Rectal smooth muscle tissue (tissue), 1 donor: ENCODE measurements around the gene ELMO3.
A peak's percentile ranks its signal among the peaks of the same experiment; 100 is the strongest.

Experiments
- H3K27ac ChIP-seq: one replicate; pipeline ENCODE4 v1.7.0; 2013; ENCODE audit warnings: low read depth, low read length, inconsistent platforms
- H3K27me3 ChIP-seq: one replicate; pipeline ENCODE4 v1.7.0; 2013; ENCODE audit warnings: low read length; ENCODE audit not compliant: control insufficient read depth, insufficient read depth
- H3K36me3 ChIP-seq: one replicate; pipeline ENCODE4 v1.7.0; 2013; ENCODE audit warnings: low read length; ENCODE audit not compliant: control insufficient read depth, insufficient read depth
- H3K4me1 ChIP-seq: one replicate; pipeline ENCODE4 v1.7.0; 2013; ENCODE audit warnings: low read length; ENCODE audit not compliant: control insufficient read depth, insufficient read depth
- H3K4me3 ChIP-seq: one replicate; pipeline ENCODE4 v1.7.0; 2013; ENCODE audit warnings: low read length
- H3K9ac ChIP-seq: one replicate; pipeline ENCODE4 v1.7.0; 2013; ENCODE audit warnings: low read length

ELMO3 gene

DNA sequence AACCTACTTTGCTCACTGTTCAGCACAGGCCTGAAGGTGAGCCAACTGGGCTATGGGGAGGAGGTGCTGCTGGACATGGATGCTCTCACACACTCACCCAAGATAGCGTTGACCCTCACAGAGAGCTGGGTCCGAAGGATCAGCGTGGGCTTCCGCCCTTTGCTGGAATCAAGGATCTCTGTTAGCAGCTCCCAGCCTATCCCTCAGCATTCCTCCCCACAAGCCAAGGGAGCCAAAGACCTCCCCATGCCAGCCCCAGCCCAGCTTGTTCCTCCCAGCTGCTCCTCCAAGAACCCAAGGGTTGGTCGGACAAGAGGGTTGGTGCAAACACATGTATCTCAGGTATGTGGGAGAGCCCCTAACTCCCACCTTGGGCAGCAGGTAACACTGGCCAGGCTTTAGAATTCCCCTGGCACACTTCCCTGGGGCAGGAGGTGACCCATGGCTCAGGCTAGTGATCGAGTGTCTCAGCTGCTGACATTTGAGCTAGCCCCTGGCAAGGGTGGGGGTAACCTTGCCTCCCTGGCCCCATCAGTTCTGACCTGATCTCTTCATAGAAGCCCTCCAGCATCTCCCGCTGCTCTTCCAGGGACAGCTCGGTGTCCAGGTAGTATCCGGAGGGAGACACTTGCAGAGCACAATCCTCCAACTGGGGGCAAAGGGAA is 40.0 kb downstream of the ELMO3 start:
- no peak overlapping the region for H3K9ac ChIP-seq
- no peak overlapping the region for H3K27ac ChIP-seq
- no peak overlapping the region for H3K4me3 ChIP-seq
- H3K27me3 ChIP-seq: no peaks in the 10 kb centered on the region
- H3K4me1 ChIP-seq: no peaks in the 10 kb centered on the region
- peaks cover 27% of the 10 kb centered on the region for H3K36me3 ChIP-seq

DNA sequence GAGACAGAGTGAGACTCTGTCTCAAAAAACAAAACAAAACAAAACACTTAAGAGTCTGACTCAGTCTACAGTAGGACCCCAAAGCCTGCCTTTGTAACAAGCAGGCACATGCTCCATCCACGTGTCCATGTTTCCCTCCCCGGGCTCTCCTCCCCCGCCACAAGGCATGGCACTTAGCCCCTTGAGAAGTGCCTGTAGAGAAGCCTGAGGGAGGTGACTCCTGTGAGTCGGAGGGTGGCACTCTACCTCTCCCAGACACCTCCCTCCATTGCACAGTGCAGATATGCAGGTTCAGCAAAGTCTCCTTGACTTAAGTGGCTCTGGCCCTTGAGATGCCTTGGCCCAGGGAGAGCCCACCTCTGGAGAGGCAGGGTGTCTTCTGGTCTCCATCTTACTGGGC is 41.6 kb downstream of the ELMO3 start:
- Histone ChIP-seq H3K27me3 (no peaks in the 10 kb centered on the region), H3K36me3 (peaks cover 20% of the 10 kb centered on the region), H3K4me1 (no peaks in the 10 kb centered on the region), H3K27ac (no peak overlapping the region), H3K9ac (no peak overlapping the region), H3K4me3 (no peak overlapping the region)

DNA sequence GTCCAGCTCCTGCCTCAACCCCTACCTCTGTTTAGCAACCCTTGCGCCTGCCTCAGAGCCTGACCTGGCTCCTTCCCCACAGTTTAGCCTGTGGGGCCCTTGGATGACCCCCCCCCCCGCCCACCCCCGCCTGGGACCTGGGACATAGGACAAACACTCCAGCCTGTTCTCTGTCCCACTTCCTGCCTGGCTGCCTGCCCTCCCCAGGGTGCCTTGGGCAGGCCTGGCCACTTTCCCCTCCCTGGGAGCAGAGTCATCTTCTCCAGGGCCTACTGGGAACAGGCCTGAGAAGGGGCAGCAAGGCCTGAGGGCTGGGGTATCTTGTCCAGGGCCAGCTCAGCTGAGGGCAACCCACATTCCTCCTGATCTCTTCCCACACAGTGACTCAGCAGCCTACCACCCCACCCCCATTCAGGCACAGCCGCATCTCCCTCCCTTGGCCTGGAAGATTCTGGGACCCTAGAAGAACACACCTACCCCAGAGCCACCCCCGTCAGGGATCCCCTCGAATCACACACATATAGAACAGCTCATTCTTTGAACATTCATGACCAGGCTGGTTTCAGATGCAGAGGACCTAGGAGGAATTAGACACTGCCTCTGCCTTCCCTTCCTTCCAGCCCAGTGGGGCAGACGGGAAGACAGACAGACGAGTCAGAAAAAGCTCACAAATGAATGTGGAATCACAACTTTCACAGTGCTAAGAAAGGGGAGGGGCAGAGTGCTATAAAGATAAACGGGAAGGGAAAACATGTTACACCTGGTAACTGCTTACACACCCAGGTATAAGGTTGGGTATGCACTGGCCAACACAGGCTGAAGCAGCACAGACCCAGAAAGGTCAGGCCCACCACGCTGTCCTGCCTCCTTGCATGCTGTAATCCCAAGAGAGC is 42.3 kb downstream of the ELMO3 start:
- Histone ChIP-seq H3K9ac (no peak overlapping the region), H3K27ac (no peak overlapping the region), H3K36me3 (peaks cover 12% of the 10 kb centered on the region)

DNA sequence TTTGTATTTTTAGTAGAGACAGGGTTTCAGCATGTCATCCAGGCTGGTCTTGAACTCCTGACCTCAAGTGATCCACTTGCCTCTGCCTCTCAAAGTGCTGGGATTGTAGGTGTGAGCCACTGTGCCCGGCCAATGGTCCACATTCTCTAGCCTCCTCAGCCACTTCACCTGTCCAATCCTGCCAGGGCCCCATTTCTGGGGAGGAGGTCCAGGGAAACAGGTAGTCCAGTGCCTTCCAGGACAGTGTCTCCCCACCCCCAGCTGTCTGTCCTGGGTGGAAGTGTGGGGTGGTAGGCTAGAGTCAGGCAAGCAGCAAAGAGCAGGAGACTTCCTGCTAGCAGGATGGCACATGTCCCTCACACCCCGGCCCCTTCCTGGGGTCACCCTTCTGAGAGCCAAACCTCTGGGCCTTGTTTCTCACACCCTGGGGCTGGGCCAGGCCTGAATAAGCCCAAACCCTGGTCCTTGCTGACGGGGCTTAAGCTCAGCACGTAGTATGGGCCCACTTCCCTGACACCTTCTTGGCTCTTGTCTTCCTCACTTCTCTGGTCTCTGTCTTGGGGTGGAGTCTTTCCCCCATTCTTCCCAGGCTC is 43.3 kb downstream of the ELMO3 start:
- no peak overlapping the region for H3K9ac ChIP-seq
- H3K4me3 ChIP-seq: no peak overlapping the region
- peaks cover 7% of the 10 kb centered on the region for H3K36me3 ChIP-seq
- H3K4me1 ChIP-seq: no peaks in the 10 kb centered on the region
- no peaks in the 10 kb centered on the region for H3K27me3 ChIP-seq
- H3K27ac ChIP-seq: no peak overlapping the region

More for the DNA sequence above, 42.3 kb downstream of the ELMO3 start:
- Histone ChIP-seq H3K4me1 (no peaks in the 10 kb centered on the region), H3K4me3 (no peak overlapping the region), H3K27me3 (no peaks in the 10 kb centered on the region)

DNA sequence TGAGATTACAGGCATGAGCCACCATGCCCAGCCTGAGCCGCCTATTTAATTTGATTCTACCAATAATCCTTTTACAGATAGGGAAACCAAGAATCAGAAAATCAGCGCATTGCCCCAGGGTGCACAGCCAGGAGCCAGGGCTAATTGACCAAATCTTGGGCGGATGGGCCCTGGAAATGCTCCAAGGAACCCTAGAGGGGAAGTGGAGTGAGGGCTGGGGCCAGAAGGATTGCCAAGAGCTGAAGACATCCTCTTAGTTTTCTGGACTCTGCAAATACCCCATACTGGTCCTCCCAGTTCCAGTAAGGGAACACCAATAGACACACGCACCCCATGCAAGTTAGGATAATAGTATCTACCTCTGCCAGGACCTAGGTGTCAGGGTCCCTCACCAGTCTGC is 44.5 kb downstream of the ELMO3 start:
- peaks cover 6% of the 10 kb centered on the region for H3K4me1 ChIP-seq
- H3K27ac ChIP-seq: no peak overlapping the region
- no peak overlapping the region for H3K4me3 ChIP-seq
- H3K9ac ChIP-seq: no peak overlapping the region
- no peaks in the 10 kb centered on the region for H3K27me3 ChIP-seq
- H3K36me3 ChIP-seq: peaks cover 7% of the 10 kb centered on the region

DNA sequence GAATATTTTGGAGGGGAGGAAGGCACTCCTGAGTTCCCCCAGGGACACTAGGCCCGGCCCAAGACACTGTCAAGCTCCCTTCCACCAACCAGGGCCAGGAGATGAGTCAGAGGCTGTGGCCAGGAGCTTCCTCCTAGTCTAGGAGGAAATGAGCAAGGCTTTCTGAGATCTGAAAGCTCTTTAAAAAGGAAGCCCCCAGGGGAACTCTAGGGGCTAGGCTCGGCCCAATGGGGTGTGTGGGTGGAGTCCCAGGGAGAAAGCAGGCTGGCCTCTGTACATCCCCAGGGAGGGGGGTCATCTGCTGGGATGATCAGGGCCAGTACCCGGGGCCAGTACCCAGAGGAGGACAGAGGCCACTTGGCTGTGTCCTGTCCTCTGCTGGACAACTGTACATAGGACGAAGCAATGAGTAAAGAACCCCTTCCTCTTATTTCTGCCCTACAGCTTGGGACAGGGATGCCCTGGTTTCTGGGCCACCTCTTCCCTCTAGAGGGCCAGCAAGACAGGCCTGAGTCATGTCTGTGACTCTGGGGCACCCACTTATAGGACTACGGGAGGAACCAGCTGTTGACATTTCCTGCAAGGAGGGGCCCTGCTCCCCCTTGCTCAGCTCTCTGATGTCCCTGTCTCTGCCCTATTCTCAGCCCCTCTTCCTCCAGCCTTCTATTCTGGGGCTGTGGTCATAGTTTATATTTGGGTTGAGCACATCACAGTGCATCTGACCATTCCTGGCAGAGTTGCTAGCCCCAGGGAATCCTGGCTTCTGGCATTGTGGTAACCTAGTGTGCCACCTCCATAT is 45.7 kb downstream of the ELMO3 start:
- Histone ChIP-seq H3K9ac (no peak overlapping the region), H3K4me3 (no peak overlapping the region), H3K36me3 (peaks cover 2% of the 10 kb centered on the region), H3K27me3 (peaks cover 6% of the 10 kb centered on the region), H3K27ac (peak overlapping the region; percentile 17), H3K4me1 (peaks cover 9% of the 10 kb centered on the region)

DNA sequence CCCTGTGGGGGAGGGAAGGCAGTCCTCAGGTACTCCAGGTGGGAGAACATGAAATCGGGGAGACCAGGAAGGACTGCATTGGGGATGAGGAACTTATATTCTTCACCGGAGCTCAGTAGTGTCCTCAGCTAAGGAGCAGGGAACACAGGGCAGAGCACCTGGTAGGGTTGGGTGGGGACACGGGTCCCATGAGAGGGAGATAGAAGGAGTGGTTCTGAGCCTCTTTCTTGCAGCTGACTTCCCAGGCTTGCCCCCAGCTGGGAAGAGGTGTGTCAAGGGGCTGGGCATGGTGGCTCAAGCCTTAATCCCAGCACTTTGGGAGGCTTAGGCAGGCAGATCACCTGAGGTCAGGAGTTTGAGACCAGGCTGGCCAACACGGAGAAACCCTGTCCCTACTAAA is 46.3 kb downstream of the ELMO3 start:
- Histone ChIP-seq H3K27me3 (peaks cover 11% of the 10 kb centered on the region), H3K9ac (no peak overlapping the region), H3K4me3 (peak overlapping the region; percentile 25), H3K36me3 (no peaks in the 10 kb centered on the region), H3K27ac (no peak overlapping the region), H3K4me1 (peaks cover 9% of the 10 kb centered on the region)

DNA sequence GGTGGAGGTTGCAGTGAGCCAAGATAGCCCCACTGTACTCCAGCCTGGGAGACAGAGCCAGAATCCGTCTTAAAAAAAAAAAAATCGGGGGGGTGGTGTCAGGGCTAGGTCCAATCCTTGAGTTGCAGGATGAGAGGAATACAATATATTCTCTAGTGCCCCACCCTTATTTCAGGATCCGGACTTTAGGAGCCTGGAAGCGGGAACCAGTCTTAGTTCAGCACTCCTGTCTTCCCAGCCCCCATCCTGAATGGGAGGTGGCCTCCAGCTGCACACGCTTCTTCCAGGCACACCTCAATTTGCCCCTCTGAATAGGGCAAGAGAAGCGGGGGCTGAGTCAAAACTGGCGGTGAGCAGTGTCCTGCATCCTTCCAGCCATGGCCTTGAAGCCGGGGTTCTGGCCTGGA is 46.7 kb downstream of the ELMO3 start:
- no peak overlapping the region for H3K9ac ChIP-seq
- peak overlapping the region; percentile 85 for H3K4me3 ChIP-seq
- H3K27me3 ChIP-seq: peaks cover 14% of the 10 kb centered on the region
- H3K27ac ChIP-seq: peak overlapping the region; percentile 57
- H3K36me3 ChIP-seq: no peaks in the 10 kb centered on the region
- peaks cover 9% of the 10 kb centered on the region for H3K4me1 ChIP-seq

DNA sequence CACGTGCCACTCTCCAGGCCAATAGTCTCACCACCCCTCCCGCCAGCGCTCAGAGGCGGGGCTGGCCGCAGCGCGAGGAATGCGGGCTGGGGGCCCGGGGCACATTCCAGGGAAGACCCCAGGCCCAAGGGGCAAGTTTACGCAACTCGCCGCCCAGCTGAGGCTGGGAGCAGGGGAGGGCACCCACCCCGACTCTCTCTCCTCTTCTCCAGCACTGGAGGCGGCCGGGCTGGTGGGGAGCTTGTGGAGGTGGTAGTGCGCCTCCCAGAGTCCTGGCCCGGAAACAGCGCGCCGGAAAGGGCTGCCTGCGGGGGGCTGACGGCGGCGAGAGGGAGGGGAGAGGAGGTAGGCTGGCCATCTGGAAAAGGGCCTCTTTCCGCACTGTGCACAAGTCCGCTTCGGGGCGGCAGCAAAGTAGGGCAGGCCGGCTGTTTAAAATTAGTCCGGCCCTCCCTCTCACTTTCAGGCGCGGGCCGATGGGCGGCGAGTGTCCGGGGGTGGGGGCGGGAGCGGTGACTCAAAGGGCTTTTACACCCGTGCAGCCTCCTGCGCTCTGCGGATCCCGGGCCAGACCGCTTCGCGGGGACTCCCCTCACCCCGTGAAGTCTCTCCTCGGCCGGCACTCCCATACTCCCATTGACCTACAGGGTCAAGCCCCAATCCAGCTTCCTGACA is 47.3 kb downstream of the ELMO3 start:
- H3K4me1 ChIP-seq: peaks cover 9% of the 10 kb centered on the region
- H3K27me3 ChIP-seq: peaks cover 14% of the 10 kb centered on the region
- H3K4me3 ChIP-seq: peak overlapping the region; percentile 85
- peak overlapping the region; percentile 37 for H3K9ac ChIP-seq
- H3K27ac ChIP-seq: peak overlapping the region; percentile 57
- H3K36me3 ChIP-seq: no peaks in the 10 kb centered on the region

DNA sequence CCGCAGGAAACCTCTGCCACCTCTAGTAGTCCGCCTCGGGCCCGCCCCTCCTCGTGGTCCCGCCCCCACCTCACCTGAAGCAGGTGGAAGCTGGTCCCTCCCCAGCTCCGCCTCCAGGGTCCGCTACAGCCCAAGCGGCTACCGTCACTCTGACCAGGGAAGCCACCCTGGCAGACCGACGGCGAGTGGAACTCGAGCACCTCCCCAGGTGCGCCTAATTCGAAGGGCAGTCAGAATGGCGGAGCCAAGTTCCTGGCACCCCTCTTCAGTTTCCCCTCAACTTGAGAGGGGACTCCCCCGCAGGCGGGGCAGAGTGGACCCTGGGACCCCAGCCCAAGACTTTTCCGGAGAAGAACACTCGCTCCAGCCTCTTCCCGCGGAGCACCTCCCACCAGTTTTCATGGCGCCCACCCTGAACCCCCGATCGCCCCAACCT is 47.8 kb downstream of the ELMO3 start:
- H3K27ac ChIP-seq: peak overlapping the region; percentile 57
- peak overlapping the region; percentile 73 for H3K9ac ChIP-seq
- peak overlapping the region; percentile 85 for H3K4me3 ChIP-seq
- no peaks in the 10 kb centered on the region for H3K36me3 ChIP-seq
- peaks cover 9% of the 10 kb centered on the region for H3K4me1 ChIP-seq
- H3K27me3 ChIP-seq: peaks cover 14% of the 10 kb centered on the region

DNA sequence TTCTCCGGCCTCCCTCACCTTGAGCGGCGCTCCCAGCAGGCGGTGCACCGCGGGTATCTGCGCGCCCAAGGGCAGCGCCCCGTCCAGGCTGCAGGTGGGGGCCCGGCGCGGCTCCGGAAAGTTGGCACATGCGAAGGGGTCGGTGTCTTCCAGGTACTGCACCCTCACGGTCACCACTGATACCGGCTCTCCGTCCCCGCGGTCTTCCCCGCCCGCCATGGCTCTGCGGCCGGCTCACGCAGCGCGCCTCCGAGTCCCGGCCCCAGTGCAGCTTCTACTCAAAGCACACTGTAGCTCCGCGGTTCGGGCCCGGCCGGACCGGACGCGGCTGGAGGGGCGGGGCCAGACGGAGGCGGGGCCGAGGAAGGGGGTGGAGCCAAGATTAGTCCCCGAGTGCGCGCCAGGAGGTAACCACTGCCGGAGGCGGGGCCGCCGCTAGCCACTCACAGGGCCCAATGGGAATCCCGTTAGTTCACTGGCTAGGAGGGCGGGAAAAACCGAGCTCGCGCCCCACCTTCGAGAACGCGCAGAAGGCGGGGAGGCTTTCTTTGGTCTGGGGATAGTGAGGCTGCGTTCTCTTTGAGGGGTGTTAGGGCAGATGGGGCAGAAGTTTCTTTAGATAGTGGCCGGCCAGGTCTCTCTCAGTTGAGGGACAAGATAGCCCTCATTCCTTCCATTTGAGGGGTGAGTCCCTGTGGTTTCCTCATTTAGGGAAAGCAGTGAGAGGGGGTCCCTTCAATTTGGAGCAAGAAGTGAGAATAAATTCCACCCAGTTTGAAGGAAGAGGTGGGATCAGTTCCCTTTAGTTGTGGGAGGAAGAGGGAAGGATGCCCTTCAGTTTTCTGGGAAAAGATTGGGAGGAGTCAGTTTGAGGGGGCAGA is 48.5 kb downstream of the ELMO3 start, which contains the start of gene FHOD1:
Gene FHOD1 (minus strand): TSS at position 290 of the 881 bp plus-strand sequence. CDS start 71 bp downstream, at position 219.
- peak within 1 kb of the TSS; percentile 85 for H3K4me3 ChIP-seq
- H3K36me3 ChIP-seq: no peaks in the 10 kb centered on the region
- peaks cover 9% of the 10 kb centered on the region for H3K4me1 ChIP-seq
- peak within 1 kb of the TSS; percentile 57 for H3K27ac ChIP-seq
- peaks cover 14% of the 10 kb centered on the region for H3K27me3 ChIP-seq
- peak within 1 kb of the TSS; percentile 73 for H3K9ac ChIP-seq
